Lower leg skin (tissue), 3 donors: ENCODE data around the gene PKP4.

Experiments
- POLR2A ChIP-seq, 2 donors: fragments of 450-650 bp; IDR thresholded peaks; one replicate each; pipeline ENCODE4 v1.6.1; 2016 to 2017; ENCODE audit warnings: antibody characterized with exemption in 2 of 2, mild to moderate bottlenecking in 1 of 2, moderate library complexity in 1 of 2
- TF ChIP-seq, protein P1 (sequence below), 3 donors: fragments of 450-650 bp; IDR thresholded peaks; one replicate each; pipeline ENCODE4 v1.5.1; 2016; ENCODE audit warnings: antibody characterized with exemption in 3 of 3, mild to moderate bottlenecking in 3 of 3, moderate library complexity in 2 of 3

DNA sequence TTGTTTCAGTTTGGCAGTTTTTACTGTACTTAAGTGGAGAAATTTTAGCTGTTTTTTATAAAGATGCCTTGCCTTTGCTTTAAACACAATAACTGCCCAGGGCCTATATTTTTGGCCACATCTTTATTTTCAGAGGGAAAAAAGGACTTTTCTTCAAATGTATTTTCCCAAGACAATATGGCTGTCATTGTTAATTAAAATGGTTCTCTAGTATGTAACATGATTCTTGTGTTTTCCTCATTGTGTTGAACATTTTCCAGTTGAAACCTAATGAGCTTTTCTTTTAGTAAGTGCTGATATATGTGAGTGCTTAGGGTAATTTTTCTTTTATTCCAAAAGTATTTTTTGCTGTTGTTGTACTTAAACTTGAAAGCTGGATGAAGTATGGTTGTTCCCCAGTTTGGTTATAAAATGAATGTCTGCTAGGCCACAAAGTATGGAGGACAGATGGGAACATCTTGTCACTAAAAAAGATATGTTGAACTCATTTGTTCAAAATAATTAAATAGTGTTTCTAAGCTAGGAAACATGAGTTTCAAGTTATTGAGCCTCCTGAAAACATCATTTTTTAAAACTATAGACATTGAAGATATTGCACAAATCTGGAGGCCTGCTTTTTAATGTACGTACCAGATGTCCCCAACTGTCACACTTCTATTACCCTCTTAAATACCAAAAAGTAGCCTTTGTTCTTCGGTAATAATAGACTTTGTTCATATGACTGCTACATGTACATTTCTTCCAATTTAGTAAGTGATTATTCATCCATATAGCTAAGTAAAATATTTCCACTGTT, 190.9 kb downstream of the PKP4 start:
- TF ChIP-seq, protein P1, sequence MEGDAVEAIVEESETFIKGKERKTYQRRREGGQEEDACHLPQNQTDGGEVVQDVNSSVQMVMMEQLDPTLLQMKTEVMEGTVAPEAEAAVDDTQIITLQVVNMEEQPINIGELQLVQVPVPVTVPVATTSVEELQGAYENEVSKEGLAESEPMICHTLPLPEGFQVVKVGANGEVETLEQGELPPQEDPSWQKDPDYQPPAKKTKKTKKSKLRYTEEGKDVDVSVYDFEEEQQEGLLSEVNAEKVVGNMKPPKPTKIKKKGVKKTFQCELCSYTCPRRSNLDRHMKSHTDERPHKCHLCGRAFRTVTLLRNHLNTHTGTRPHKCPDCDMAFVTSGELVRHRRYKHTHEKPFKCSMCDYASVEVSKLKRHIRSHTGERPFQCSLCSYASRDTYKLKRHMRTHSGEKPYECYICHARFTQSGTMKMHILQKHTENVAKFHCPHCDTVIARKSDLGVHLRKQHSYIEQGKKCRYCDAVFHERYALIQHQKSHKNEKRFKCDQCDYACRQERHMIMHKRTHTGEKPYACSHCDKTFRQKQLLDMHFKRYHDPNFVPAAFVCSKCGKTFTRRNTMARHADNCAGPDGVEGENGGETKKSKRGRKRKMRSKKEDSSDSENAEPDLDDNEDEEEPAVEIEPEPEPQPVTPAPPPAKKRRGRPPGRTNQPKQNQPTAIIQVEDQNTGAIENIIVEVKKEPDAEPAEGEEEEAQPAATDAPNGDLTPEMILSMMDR (IDR thresholded peaks at IDR 0.05): no peak
- no peak for TF ChIP-seq POLR2A (IDR thresholded peaks at IDR 0.05)
